NCI-H187 (cell line): ENCODE data around the gene CPA2.
A peak's percentile ranks its signal among the peaks of the same experiment; 100 is the strongest.

ENCODE experiments used
- DNase-seq, 2 experiments: peaks; one replicate each; lab custom pipeline; 2025; lab: John Stamatoyannopoulos, UW

The CPA2 gene

GRCh38 chr7:130254555-130254954, 12.1 kb upstream of the CPA2 start:
- no peak for DNase-seq

- no peak for DNase-seq
Measured at GRCh38 chr7:130256704-130257103, 10.0 kb upstream of the CPA2 start.

GRCh38 chr7:130258494-130259078, 8.1 kb upstream of the CPA2 start:
- no peak for DNase-seq

GRCh38 chr7:130262448-130262847, 4.2 kb upstream of the CPA2 start:
- no peak for DNase-seq

GRCh38 chr7:130263130-130263529, 3.5 kb upstream of the CPA2 start:
- DNase-seq: no peak

DNA sequence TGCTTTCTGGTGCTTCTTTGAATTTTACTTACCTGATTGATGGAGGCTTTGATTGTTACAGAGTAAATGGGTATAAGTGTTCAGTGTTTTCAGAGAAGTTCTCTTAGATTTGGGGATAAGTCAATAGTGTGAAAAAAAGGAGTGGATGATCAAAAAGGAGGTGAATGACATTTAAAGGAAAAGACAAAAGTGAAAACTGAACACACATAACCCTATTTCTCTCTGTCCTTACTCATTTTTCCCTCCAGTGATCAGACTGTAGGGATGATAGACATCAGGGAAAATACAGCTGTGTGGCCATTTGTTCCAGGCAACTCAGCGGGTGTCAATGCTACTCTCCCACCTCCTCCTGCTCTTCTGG, 278 bp downstream of the CPA2 start:
- no peak for DNase-seq

- no peak for DNase-seq
Measured at GRCh38 chr7:130268463-130269317, 2.0 kb downstream of the CPA2 start.

DNA sequence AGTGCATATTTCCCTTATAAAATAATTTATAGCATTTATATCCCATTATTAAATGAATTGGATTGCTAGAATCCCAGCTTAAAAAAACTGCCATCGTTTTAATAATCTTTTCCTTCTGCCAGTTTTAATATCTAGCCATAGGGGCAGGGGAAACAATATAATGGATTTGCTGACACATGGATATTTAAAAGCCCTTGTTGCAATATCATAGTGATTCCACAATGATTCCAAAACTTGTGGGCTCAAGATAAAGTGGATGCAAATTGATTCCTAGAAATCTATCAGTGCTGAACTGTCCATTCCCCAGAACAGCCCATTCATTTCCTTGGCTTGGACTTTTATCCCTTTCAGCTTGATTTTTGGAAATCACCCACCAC, 2.6 kb downstream of the CPA2 start:
- DNase-seq: no peak

DNA sequence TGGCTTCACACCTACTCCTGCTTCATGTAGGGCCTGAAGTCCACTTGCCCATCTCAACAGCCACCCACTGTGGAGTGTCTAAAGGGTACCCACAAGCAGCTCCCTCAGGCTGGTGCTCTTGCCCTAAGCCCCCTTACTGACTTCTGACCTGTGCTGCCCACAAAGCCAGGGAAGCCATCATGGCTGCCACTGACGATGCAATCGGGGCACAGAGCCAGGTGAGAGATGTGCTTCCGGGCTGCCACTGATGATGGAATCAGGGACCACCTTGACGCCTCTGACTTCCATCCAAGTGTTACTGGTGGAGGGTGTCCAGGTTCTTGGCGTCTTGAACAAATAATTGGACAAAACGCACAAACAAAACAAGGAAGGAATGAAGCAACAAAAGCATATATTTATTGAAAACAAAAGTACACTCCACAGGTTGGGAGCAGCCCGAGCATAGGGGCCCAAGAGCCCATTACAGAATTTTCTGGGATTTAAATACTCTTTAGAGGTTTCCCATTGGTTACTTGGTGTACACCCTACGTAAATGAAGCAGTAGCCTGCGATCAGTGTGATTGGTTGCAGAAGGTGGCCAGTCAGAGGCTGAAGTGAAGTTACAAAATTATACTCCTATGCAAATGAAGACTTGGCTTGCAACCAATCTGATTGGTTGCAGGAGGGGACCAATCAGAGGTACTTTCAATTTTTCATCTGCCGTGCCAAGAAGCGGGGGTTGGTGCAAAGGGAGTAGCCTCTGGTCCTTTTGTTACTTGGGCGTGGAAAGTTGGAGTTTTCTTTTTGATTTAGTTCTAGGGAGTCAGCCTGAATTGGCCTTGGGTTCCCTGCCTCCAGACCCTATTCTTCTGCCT, 4.5 kb downstream of the CPA2 start:
- DNase-seq: no peak

GRCh38 chr7:130272381-130273080, 5.9 kb downstream of the CPA2 start:
- DNase-seq: peak; percentile 62 to 72

DNA sequence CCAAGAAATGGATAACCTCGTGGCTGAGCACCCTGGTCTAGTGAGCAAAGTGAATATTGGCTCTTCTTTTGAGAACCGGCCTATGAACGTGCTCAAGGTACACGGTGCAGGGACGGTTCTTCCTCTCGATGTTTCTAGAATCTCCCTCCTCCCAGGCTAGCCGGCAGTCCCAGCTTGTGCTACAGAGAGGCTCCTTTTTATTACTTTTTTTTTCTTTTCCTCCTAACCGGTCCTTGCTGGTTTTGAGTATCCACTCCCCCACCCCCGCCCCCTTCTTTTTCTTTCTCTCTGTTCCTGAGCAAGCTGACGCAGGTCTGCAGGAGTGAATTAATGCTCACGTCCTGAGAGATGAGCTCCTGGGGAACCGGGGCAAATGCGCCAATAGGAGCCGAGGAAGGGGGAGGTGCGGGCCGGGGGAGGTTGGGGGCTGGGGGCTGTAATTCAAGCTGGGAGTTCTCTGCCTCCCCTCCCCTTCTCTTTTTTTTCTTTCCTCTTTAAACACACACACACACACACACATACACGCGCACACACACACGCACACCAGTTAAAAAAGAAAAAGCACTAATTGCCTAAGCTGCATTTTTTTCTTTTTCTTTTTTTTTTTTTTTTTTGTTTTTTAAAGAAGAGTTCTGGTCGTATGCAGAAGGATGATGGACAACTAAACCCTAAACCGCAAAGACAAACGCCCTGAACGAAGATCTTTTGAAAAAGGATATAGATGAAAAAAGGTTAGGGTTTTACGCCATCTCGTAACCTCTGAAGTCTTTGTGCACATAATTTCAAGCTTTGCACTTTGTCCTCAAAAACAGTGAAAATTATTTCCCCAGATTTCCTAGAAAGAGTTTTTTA, 6.6 kb downstream of the CPA2 start:
- DNase-seq: peak; percentile 88 to 98

GRCh38 chr7:130273933-130274255, 7.2 kb downstream of the CPA2 start:
- no peak for DNase-seq

DNA sequence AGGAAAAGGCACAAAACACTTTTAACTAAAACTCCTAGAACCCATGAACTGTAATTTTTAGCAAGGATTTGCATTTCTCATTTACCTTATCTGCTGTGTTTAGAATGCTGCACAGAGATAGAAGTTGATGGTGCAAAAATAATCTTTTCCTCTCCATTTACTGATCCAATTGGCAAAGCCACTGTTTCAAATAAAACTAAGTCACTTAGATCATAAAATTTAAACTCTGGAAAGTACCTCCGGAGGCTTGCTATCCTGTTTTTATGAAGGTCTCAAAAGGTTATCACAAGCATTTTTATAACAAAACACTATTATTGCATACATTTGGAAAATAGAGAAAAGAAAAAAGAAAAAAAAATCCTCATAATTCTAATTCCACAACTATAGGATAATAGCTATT, 7.6 kb downstream of the CPA2 start:
- DNase-seq: no peak

GRCh38 chr7:130274983-130275591, 8.4 kb downstream of the CPA2 start:
- DNase-seq: peak in 1 of 2 experiments; percentile 61

GRCh38 chr7:130275826-130276297, 9.2 kb downstream of the CPA2 start:
- DNase-seq: no peak

GRCh38 chr7:130276796-130277762, 10.4 kb downstream of the CPA2 start:
- DNase-seq: no peak

DNA sequence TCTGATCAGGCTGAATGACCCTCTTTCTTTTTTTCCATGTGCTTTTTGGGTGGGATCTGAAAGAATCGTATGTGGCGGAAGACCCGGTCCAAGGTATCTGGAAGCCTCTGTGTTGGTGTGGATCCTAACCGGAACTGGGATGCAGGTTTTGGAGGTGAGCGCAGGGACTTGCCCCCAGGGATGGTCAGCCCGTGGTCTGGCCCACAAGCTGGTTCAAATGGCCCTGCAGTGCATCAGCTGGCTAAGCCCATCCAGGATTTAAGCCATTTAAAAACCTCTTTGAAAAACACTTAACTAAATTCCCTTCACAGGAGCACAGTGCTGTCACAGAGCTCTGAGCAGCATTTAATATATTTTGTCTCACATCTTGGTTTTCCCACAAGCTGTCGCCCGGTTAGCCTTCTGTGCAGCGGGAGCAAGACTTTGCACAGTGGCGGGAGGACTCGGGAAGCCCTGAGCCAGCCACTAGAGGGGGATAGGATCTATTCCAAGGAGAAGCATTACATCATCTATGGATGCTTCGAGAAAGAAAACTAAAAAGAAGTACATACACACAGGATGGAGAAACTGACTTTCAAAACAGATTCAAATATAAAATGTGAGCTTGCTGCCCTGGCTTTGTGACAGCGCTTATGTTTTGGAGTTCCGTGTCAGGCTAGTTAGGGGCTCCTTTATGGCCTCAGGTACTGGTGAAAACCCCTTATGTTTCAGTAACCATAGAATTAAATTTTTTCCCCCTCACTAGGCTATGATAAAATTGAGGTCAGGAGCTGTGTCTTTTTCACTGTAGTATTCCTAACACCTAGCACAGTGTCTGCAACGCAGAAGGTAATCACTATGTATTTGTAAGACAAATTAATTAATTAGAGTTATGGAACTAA, 11.3 kb downstream of the CPA2 start:
- peak; percentile 40 to 45 for DNase-seq

GRCh38 chr7:130278860-130279259, 12.2 kb downstream of the CPA2 start:
- DNase-seq: no peak

DNA sequence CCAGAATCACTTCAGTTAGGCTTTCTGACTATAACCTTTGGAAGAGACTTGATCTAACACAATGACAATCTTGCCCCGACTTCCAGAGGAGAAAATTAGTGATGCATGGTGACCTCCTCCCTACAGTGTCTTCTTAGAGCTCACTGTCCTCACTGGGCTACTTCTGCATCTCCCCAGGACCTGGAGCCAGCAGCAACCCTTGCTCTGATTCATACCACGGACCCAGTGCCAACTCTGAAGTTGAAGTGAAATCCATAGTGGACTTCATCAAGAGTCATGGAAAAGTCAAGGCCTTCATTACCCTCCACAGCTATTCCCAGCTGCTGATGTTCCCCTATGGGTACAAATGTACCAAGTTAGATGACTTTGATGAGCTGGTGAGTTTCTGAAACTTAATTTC, 12.6 kb downstream of the CPA2 start:
- DNase-seq: no peak
